GM10248 (cell line): ENCODE results near the gene PIP4K2A.

Experiments
- CTCF ChIA-PET: fragments of 300-600 bp; sonication (Branson Sonifier 250); formaldehyde crosslinking; extraction: SDS; loops from one replicate; lab custom pipeline; 2021; ENCODE audit warnings: antibody characterized with exemption; lab: Yijun Ruan, JAX
- POLR2A ChIA-PET: fragments of 350-650 bp; sonication (Branson Sonifier 250); formaldehyde crosslinking; extraction: SDS; loops from one replicate; lab custom pipeline; 2020; ENCODE audit warnings: antibody characterized with exemption; lab: Yijun Ruan, JAX
- DNase-seq: peaks from one replicate; pipeline ENCODE4 v3.0.0; 2012; ENCODE audit errors: extremely low spot score
- CTCF ChIP-seq: IDR thresholded peaks from 2 replicates; pipeline ENCODE4 v1.5.1; 2012; ENCODE audit warnings: mild to moderate bottlenecking, low read depth; ENCODE audit errors: extremely low read depth, missing control alignments, control extremely low read depth

Gene PIP4K2A

DNA sequence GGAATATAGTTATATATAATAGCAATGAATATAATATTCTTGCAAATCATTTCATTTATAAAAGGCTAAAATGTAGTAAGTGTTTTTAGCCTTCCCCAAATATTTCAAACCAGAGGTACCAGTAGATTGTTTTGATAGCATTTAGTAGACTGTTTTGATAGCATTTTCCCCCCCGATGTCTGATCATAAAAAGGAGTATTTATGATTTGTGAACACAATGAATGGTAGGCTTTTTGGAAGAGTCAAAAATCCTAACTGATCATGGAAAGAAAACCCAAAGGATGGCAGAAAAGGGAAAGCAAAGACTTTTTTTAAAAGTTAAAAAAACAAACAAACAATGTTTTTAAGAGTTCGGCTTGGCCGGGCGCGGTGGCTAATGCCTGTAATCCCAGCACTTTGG lies 152.5 kb downstream of the PIP4K2A start:
- no peak for TF ChIP-seq CTCF
- ChIA-PET CTCF (no interaction called here), POLR2A (no interaction called here)
- DNase-seq: no peak

- POLR2A ChIA-PET: no interaction called here
- DNase-seq: no peak
- CTCF ChIA-PET: interaction anchor here (0.7 kb wide), 1 partner anchor 14 kb away, joined by 3 read pairs; no protein-coding TSS in a partner anchor
- no peak for TF ChIP-seq CTCF
Observed at GRCh38 chr10:22560913-22561239, 153.5 kb downstream of the PIP4K2A start.

- DNase-seq: no peak
- ChIA-PET CTCF (interaction anchor here (0.7 to 1.4 kb wide), 2 partner anchors 9 to 14 kb away, joined by 3 to 7 read pairs; no protein-coding TSS in a partner anchor), POLR2A (no interaction called here)
- no peak for TF ChIP-seq CTCF
Observed at GRCh38 chr10:22560096-22560912, 154.1 kb downstream of the PIP4K2A start.

DNA sequence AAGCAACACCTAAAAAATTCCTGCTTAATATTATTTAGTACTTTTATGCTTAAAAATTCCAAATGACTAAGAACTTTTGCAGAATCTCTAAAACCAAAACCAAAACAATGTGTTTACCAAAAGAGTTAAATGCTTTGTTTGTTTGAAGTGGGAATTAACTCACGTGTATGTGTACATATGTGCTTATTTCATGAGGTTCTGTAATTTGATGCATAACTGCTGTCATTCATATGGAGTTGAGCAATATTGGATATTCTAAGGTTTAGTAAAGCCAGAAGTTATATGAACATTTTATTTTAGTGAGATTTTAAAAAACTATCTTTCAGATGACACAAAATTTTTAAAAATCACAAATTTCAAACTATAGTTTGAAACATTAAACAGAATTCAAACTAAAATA lies 157.1 kb downstream of the PIP4K2A start:
- DNase-seq: no peak
- TF ChIP-seq CTCF: no peak
- CTCF ChIA-PET: no interaction called here
- POLR2A ChIA-PET: no interaction called here

DNA sequence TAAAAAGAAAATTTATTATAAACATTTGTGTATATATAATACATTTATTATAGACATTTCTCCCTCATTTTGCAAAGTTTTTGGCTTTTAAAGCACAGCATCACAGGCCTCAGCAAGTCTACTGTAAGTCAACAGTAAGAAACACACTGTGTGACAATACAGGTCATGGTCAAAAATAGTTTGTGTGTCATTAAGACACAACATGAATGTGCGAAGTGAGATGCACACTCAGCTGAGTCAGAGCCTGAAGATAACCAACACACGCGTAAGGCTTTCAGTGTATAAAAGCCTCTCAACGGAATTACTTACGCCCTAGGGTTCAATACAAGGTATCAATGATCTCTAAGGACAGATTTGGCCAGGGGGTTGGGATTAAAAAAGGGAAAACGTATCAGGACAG lies 157.6 kb downstream of the PIP4K2A start:
- DNase-seq: no peak
- TF ChIP-seq CTCF: no peak
- ChIA-PET CTCF (no interaction called here), POLR2A (no interaction called here)

- DNase-seq: no peak
- ChIA-PET POLR2A (no interaction called here), CTCF (interaction anchor here (0.9 to 2.0 kb wide), 5 partner anchors 11 to 75 kb away, joined by 3 to 7 read pairs (median 4); no protein-coding TSS in a partner anchor)
- no peak for TF ChIP-seq CTCF
Observed at GRCh38 chr10:22554461-22555182, 159.8 kb downstream of the PIP4K2A start.
